ENCODE measurements around the gene VPS16.

- no peak for TF ChIP-seq EZH2 (IDR thresholded peaks at IDR 0.05; ENCODE audit: low read length, missing control alignments)
- no peak for TF ChIP-seq CTCF (conservative IDR thresholded peaks at IDR 0.05 in 1 of 2, IDR thresholded peaks at IDR 0.05 in 1 of 2; ENCODE audit: low read depth in 1 of 2, low read length in 2 of 2)
Measured at GRCh38 chr20:2797136-2797983, 43.2 kb upstream of the VPS16 start.

Data from fibroblast of lung (primary cell).